ENCODE results near the gene IRS2. TPM values are rescaled to one million over a fixed set of nuclear protein-coding genes. Genes with fewer than 3 reads are reported as not detected.

IRS2 gene
- total RNA-seq, 1 donor, result 19.0 TPM

GRCh38 chr13:109728791-109729731 lies 57.3 kb downstream of the IRS2 start:
- TF ChIP-seq, protein P1, sequence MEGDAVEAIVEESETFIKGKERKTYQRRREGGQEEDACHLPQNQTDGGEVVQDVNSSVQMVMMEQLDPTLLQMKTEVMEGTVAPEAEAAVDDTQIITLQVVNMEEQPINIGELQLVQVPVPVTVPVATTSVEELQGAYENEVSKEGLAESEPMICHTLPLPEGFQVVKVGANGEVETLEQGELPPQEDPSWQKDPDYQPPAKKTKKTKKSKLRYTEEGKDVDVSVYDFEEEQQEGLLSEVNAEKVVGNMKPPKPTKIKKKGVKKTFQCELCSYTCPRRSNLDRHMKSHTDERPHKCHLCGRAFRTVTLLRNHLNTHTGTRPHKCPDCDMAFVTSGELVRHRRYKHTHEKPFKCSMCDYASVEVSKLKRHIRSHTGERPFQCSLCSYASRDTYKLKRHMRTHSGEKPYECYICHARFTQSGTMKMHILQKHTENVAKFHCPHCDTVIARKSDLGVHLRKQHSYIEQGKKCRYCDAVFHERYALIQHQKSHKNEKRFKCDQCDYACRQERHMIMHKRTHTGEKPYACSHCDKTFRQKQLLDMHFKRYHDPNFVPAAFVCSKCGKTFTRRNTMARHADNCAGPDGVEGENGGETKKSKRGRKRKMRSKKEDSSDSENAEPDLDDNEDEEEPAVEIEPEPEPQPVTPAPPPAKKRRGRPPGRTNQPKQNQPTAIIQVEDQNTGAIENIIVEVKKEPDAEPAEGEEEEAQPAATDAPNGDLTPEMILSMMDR (IDR thresholded peaks at IDR 0.05; ENCODE audit: insufficient read depth, low read depth, low read length), result no peak
- no peak for DNase-seq (ENCODE audit: low read depth)

DNA sequence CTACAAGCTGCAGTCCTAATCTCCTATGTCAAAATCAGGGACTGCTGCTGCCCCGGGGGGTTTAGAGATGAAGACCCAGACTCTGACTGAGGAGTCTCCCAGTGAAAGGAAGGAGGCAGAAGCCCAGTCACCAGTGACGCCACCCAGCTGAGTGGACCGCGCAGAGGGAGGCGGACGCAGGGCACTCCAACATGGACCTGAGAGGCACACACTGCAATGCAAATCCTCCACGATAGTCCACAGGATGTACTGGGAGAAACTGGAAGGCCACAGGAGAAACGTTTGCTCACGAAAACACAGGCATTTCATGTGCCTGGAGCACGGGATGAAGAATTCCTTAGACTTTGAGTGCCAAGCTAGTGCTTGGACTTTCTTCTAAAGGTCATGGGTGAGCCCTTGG lies 58.3 kb downstream of the IRS2 start:
- H3K4me3 ChIP-seq (ENCODE audit: low read depth, low read length), result no peak overlapping the region
- DNase-seq (ENCODE audit: low read depth), result no peak
- TF ChIP-seq, protein P1 (IDR thresholded peaks at IDR 0.05; ENCODE audit: insufficient read depth, low read depth, low read length), result no peak

More at GRCh38 chr13:109728791-109729731, 57.3 kb downstream of the IRS2 start:
- no peak overlapping the region for H3K4me3 ChIP-seq (ENCODE audit: low read depth, low read length)

DNA sequence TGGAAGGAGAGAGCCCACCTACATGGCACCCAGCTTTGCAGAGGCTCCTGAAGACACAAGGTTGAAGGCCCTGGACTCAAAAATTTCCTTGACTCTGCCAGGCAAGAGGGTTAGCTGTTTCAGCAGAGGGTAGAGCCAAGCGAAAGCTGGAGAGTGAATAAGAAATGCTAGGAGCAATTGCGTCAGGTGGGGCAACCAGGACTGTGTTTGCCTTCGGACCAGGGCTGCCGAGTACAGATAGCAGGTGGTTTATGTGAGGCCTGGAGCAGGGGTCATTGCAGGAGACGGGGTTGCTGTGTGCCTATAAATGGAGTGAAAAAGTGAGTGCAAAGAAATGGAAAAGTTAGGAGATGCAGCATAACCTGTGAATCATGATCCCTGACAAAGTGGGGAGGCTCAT lies 59.1 kb downstream of the IRS2 start:
- DNase-seq (ENCODE audit: low read depth), result no peak
- TF ChIP-seq, protein P1 (IDR thresholded peaks at IDR 0.05; ENCODE audit: insufficient read depth, low read depth, low read length), result no peak
- no peak overlapping the region for H3K4me3 ChIP-seq (ENCODE audit: low read depth, low read length)

- H3K4me3 ChIP-seq (ENCODE audit: low read depth, low read length), result no peak overlapping the region
- DNase-seq (ENCODE audit: low read depth), result no peak
- TF ChIP-seq, protein P1 (IDR thresholded peaks at IDR 0.05; ENCODE audit: insufficient read depth, low read depth, low read length), result no peak
Measured at GRCh38 chr13:109725995-109726637, 60.3 kb downstream of the IRS2 start.

GRCh38 chr13:109725297-109725696 lies 61.1 kb downstream of the IRS2 start:
- no peak for DNase-seq (ENCODE audit: low read depth)
- TF ChIP-seq, protein P1 (IDR thresholded peaks at IDR 0.05; ENCODE audit: insufficient read depth, low read depth, low read length), result no peak
- no peak overlapping the region for H3K4me3 ChIP-seq (ENCODE audit: low read depth, low read length)

GRCh38 chr13:109724603-109725002 lies 61.8 kb downstream of the IRS2 start:
- DNase-seq (ENCODE audit: low read depth), result no peak
- TF ChIP-seq, protein P1 (IDR thresholded peaks at IDR 0.05; ENCODE audit: insufficient read depth, low read depth, low read length), result no peak
- no peak overlapping the region for H3K4me3 ChIP-seq (ENCODE audit: low read depth, low read length)
